Stimulated activated CD8-positive, alpha-beta memory T cell treated with anti-CD3 and anti-CD28 coated beads, Interleukin-12 subunit alpha, Interleukin-12 subunit beta, amount 100 ng/mL, for 24 hours (primary cell): Measurements from ENCODE around the gene ZNHIT2.
A peak's percentile ranks its signal among the peaks of the same experiment; 100 is the strongest.
"Not testable (repeated sequence)": the region's sequence is repeated elsewhere in the genome, so short reads cannot be mapped to it uniquely, and the experiment has no call there.

Source experiments
- DNase-seq: peaks from one replicate; pipeline ENCODE4 v3.0.0-alpha.2; 2020; ENCODE audit errors: extremely low read depth

The ZNHIT2 gene

DNA sequence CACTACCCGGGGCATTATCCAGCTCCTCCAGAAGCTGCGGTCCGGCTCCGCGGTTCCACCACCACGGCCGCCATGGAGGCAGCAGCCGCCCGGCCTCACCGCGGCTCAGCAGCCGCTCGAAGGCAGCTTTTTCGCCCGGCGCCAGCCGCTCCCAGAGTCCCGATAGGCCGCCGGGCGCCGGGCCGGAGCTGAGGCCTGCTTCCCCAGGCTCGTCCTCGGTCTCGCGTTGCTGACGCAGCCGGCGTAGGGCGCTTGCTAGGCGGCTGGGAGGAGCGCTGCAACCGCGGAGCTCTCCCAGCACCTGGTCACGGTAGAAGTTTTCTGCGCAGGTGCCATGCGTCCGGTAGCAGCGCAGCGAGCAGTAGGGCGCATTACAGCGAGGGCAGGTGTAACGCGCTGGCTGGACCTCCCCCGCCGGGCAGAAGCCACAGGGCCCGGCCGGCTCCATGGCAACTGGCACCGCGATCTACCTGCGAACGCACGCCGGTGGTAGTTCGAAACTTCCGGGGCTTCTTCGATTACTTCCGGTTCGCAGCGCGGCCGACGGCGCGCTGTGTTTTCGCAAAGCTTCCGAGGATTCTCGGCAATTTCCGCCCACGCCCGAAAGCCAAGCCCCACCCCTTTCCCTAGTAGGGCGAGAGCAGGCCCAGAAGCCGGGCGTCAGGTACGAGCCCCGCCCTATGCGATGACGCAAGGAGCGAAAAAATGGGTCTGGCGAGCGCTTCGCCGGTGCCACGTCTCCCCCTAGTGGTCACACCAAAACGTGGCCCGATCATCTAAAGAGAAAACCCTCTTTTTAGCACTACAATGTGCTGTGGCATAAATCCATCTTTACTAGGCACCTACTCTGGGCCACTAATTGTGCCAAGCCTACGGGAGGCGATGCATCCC lies at the start of gene ZNHIT2:
TSS of gene ZNHIT2 (minus strand) at position 496 of the 891 bp plus-strand sequence. CDS start at position 448, 48 bp downstream.
- DNase-seq, result peak; percentile 100

DNA sequence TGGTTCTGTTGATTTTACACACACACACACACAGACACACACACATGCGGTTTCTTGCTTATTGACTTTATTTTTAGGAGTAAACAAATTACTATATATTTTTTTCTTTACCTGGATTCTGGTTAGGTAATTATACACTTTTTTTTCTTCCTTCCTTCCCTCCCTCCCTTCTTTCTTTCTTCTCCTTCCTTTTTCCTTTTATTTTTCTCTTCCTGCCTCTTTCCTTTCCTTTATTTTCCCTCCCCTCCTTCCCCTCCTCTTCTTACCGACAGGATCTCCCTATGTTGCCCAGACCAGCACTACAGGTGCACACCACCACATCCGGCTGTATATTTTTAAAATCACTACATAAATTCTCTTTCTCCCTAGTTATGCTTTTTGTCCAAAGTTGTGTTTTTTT lies 49.4 kb upstream of the ZNHIT2 start:
- DNase-seq, result no peak

DNA sequence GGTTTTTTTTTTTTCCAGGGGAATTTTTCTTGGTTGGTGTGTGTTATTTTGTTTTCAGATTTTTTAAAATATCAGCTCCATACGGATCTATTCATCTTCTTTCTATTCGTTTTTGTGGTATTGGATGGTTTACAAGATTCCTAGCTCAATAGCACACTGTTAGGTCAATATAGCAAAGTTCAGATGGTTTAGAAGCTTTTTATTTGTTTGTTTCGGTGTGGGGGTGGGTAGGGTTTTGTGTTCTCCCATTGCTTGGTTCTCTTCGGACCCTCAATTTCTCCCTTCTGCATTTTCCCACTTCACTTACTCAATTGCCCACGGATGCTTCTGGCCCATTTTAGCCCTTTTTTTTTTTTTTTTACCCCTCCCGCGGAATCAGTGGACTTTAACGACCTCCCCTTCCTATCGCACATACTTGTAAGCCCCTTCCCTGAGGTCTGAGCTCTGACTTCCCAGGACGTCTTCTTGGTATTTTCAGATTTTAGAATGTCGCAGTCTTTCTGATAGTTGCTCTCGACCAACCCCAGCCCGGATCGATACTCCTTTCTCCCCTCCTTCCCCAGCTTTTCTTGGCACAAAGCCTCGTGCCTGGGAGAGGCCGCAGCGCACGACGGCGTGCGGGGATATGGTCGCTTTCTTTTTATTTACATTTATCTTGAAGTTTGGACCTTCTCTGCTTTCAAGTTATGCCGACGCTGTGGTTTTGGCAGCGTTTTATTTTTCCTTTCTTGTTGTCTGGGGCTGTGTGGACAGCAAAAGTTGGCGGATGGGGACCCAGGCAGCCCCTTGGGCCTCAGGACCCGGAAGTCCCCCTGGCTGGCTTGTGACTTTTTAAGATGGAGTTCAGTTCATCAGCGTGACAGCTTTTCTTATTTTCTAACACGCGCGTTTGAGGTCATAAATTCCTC lies 48.2 kb upstream of the ZNHIT2 start:
- no peak for DNase-seq

DNA sequence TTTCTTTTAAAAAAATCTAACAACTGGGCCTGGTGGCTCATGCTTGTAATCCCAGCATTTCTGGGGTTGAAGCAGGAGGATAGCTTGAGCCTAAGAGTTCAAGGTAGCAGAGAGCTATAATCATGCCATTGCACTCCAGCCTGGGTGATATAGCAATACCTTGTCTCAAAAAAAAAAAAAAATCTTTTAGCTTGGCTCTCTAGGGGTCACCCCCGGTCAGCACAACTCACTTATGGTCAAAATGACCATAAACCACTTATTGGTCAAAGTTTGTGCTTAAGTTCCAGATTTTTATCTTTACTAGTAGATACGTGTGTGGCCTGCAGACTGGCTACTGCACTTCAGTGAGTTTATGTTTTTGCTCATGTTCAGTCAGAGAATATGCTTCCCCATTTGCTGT lies 46.2 kb upstream of the ZNHIT2 start:
- no peak for DNase-seq

DNA sequence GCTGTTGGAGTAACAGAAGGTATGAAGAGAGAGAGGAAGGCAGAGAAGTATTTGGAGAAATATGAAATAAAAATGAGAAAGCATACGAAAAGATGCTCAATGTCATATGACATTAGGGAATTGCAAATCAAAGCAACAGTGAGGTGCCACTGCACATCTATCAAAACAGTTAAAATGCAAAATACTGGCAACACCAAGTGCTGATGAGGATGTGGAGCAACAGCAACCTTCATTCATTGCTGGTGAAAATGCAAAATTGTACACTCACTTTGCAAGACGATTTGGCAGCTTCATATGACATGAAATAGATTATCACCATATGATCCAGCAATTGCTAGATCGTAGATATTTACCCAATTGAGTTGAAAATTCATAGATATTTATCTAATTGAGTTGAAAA lies 43.1 kb upstream of the ZNHIT2 start:
- DNase-seq, result no peak

DNA sequence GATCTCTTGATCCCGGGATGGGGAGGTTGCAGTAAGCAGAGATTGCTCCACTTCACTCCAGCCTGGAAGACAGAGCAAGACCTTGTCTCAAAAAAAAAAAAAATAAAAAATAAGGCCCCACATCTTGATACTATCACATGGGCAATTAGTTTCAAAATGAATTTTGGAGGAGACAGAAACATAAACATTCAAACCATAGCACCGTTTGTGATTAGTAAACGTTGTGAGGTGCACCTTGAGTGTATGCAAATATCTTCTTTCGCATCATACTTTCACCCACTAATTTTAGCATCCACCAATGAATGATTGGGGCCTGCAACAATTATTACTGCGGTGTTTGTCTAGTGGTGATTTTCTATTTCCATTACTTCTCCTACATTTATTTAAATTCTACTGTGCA lies 41.5 kb upstream of the ZNHIT2 start:
- no peak for DNase-seq

DNA sequence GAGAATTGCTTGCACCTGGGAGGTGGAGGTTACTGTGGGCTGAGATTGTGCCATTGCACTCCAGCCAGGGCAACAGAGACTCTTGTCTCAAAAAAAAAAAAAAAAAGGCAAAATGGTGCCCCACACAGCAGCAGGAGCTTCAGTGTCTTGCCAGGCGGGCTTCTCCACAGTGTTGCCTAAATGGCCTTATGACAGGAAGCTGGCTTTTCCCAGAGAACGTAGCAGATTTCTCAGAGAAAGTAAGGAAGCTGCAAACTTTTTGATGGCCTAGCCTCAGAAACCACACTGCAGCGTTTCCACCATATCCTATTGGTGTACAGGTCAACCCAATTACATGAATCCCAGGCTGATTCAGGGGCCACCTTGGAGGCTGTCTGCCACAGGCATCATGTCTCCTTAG lies 39.8 kb upstream of the ZNHIT2 start:
- no peak for DNase-seq

DNA sequence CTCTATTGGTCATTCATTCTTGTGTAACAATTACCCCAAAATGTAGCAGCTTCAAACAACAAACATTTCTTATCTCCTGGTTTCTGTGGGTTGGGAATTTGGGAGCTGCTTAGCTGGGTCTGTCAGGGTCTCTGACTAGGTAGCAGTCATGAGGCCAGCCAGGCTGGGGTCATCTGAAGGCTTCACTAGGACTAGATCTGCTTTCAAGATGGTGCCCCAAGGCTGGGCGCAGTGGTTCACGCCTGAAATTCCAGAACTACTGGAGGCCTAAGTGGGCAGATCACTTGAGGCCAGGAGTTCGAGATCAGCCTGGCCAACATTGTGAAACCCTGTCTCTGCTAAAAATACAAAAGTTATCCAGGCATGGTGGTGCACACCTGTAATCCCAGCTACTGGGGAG lies 39.4 kb upstream of the ZNHIT2 start:
- no peak for DNase-seq

DNA sequence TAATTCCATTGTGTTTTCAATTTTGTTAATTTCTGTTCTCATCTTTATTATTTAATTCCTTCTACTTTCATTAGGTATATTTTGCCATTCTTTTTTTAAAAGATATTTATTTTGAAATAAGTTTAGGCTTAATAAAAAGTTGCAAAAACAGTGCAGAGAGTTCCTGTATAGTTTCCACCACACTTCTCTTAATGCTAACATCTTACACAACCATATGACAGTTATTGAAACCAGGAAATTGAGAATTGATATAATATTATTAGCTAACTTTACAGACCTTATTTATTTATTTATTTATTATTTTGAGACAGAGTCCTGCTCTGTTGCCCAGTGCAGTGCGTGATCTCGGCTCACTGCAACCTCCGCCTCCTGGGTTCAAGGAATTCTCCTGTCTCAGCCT lies 38.8 kb upstream of the ZNHIT2 start:
- no peak for DNase-seq

DNA sequence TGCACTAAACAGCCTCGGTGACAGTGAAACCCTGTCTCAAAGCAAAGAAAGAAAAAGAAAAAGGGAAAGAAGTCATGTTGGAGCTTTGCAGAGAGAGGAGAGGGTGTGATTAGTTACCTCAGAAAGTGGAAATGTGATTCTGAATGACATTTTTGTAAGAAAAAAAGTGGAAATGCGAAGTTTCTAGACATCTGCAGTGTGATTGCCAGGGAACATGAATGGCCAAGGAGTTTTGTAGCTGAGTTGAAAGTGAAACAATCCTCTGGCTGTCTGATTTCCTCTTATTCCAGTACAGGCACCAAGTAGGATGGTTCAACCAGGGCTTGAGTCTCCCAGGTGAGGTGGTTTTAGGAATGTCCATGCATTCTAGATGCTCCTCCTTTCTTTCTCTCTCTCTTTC lies 34.6 kb upstream of the ZNHIT2 start:
- DNase-seq, result no peak

DNA sequence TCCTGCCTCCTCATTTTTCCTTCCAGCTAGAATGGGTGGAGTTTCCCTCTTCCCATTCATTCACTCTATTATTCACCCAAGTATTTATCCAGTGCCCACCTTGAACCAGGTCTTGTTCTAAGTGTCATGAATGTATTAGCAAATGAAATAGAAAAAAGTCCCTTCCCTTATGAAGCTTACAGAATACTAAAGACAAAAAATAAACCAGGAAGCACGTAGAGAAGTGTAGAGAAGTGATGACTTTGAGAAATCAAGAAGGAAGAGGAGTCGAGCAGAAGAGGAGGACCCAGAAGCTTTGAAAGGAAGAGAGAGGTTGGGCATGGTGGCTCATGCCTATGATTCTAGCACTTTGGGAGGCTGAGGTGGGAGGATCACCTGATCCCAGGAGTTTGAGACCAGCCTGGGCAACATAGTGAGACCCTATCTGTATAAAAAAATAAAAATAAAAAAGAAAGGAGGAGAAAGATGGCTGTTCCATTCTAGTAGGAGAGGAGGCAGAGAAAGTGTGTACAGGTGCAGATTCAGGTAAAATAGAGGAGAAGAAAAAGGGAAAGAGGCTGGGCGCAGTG lies 33.9 kb upstream of the ZNHIT2 start:
- no peak for DNase-seq

DNA sequence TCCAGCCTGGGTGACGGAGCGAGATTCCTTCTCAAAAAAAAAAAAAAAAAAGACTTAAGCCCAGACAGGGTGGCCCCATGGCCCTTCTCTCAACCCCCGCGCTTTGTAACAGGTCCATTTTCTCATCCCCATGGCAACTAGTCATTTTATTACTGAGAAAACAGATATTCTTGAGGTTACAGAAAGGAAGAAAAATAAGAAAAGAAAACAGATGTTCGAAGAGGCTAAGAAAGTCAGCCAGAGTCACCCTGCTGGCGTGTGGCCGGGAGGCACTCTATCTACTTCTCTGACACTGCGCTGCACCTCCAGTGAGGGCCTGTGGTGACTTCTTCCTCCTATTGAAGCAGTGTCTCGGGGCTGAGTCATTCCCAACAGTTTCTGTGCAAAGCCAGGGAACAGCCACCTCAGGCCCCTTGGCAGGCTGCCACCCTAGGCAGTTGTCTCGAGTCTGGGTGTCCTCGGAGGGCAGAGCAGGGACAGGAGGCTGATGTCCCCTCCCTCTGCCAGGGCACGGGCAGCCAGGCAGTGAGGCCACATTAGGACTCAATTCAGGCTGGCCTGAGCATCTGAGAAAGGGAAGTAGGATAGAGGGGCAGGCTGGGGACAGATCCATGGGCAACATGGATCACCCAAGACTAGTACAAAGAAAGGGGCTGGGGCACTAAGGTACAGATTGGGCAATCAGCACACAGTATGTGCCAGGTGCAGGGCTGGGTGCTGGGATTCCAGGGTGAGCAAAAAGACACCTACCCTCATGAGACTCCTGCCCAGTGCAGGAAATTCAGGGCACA lies 33.2 kb upstream of the ZNHIT2 start:
- no peak for DNase-seq

DNA sequence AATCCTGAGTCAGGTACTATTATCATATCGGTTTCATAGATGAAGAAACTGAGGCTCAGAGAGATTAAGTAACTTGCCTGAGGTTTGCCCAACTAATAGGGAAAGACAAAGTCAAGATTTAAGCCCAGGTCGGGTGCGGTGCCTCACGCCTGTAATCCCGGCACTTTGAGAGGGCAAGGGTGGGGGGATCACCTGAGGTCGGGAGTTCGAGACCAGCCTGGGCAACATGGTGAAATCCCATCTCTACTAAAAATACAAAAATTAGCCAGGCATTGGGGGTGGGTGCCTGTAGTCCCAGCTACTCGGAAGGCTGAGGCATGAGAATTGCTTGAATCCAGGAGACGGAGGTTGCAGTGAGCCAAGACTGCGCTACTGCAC lies 32.6 kb upstream of the ZNHIT2 start:
- not testable (repeated sequence) for DNase-seq

DNA sequence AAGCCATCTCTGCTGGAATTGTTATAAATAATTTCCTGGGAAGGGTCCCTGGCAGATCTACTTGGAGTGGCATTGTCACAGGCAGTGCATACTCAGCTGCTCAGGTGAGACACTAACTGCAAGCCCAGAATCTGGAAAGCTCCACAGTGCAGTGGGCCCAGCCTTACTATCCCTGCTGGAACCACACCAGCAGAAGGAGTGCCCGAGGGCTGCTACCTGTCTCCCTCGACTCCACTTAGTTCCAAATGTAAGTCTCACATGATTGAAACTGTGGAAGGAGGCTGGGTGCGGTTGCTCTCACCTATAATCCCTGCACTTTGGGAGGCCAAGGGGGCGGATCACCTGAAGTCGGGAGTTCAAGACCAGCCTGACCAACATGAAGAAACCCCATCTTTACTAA lies 31.2 kb upstream of the ZNHIT2 start:
- DNase-seq, result no peak

DNA sequence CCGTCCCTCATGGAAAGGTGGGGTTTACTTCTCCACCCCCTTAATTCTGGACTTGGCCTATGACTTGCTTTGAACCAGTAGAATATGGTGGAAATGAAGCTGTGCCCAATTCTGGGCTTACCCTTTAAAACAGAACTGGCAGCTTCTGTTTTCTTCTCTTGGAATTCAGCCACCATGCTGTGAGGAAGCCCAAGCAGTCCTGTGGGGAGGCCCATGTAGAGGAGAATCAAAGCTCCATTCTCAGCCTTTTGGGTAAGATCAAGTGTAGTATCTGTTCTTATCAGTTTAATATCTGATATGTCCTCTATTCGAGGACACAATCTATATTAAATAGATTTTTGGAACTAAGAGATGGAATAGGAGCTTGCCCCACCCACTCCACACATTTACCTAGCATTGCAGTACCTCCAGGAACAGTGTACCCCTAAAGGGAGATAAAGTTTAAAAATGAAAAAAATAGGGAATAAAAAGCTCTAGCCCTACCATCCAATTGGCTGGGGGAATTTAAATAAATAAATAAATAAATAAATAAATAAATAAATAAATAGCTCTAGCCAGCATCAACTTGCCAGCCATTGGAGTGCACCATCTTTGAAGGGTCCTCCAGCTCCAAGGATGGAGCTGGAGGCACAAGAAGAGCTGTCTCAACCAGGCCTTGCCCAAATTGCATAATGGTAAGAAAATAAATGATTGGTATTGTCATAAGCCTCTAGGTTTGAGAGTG lies 30.0 kb upstream of the ZNHIT2 start:
- DNase-seq, result no peak

DNA sequence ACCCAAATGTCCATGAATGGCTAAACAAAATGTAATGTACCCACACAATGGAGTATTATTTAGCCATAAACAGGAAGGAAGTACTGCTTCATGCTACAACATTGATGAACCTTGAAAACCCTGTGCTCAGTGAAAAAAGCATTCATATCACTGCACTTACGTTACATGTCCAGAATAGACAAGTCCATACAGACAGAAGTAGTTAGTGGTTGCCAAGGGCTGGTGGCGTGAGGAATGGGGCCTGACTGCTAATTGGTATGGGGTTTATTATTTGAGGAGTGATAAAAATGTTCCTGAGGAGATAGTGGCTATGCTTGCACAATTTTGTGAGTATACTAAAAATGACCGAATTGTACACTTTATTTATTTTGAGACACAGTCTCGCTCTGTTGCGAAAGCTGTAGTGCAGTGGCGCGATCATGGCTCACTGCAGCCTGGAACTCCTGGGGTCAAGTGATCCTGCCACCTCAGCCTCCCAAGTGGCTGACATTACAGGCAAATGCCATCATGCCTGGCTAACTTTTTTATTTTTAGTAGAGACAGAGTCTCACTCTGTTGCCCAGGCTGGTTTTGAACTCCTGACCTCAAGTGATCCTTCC lies 24.5 kb upstream of the ZNHIT2 start:
- no peak for DNase-seq

DNA sequence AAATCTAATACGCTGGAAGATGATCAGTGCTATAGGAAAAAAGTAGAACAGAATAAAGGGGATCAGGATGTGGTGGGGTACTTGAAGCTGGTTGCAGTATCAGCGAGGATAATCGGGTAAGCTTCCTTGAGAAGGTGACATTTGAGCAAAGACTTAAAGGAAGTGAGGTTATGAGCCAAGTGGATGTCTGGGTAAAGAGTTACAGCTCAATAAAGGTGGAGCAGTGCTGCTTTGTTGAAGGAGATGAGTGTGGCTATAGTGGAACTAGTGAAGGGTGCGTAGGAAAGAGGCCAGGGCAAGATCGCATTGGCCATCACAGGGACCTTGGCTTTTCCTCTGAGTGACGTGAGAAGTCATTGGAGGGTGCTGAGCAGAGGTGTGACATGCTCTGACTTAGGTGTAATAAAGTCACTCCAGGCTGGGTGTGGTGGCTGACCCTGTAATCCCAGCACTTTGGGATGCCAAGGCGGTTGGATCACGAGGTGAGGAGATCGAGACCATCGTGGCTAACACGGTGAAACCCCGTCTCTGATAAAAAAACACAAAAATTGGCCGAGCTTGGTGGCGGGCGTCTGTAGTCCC lies 19.1 kb upstream of the ZNHIT2 start:
- no peak for DNase-seq

DNA sequence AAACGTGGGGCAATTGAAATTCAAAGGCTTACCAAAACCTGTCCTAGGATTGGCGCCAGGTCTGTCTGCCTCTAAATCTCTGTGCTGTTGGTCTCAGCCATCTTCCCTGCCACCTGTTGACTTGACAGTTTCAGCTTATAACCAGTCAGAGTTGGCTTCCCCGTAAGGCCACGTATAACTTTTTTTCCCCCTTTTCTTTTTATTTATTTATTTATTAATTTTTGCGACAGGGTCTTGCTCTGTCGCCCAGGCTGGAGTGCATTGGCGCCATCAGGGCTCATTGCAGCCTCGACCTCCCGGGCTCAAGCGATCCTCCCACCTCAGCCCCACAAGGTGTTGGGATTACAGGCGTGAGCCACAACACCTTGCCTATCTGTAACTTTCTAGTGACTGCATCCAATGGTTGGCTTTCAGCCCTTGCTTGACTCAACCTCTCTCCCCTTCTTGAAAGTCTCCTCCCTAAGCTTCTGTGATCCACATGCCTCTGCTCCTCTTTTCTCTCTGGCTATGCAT lies 18.2 kb upstream of the ZNHIT2 start:
- no peak for DNase-seq

DNA sequence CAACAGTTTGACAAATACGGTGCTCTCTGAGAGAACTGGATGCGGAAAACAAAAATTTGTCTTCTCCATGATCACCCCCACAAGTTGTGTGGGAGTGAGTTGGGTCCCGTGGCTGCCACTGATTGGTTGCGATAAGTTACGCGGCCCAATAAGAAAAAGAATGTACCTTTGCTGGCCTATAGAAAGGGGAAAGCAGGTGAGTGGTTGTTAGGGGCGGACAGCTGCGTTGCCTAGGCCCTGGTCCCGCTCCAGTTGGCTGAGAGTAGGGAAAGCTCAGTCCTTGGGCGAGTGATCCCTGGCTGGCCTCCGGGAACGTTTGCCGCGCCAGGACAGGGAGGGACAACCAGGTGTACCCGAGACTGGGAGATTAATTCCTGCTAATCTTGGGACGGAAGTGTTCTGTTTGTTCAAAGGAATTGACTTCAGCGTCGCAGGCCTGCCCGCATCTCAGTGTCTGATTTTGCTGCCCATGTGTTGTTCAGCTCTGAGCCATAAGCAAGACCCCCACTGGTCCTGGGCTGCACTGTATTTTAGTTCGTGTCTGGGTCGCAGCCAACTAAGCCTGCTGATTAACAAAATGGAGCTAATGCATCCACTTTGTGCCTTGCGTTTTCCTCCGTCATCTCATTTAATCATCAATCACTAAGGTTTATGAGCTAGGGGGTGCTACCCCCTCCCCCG lies 17.6 kb upstream of the ZNHIT2 start:
- DNase-seq, result peak; percentile 59
